PC-9 (cell line): ENCODE measurements around the gene MXRA8. TPM values are rescaled to one million over a fixed set of nuclear protein-coding genes. Genes with fewer than 3 reads are reported as not detected.

Experiments
- BruUV-seq: library from RNA; stranded (reverse); fragments of 400-500 nt; replicated peaks from 2 replicates; lab custom pipeline; 2021; lab: Mats Ljungman, UMichigan
- CTCF ChIA-PET: fragments of 300-600 bp; sonication (Branson Sonifier 250); formaldehyde crosslinking; loops from one replicate; lab custom pipeline; 2022; ENCODE audit warnings: antibody characterized with exemption; lab: Charles Lee
- POLR2A ChIA-PET: fragments of 300-600 bp; sonication (Branson Sonifier 250); formaldehyde crosslinking; loops from one replicate; lab custom pipeline; 2022; ENCODE audit warnings: antibody characterized with exemption; ENCODE audit not compliant: unreplicated experiment; lab: Charles Lee
- DNase-seq, 2 experiments: peaks; one replicate each; pipeline versions ENCODE4 v3.0.0 to v3.0.0-alpha.2; 2015 to 2022; ENCODE audit warnings: mixed read lengths in 1 of 2
- H2AFZ ChIP-seq: fragments of 200-600 bp; sonication (generic); 2 replicates; pipeline ENCODE4 v1.8.1; 2017; ENCODE audit warnings: antibody characterized with exemption
- H3F3A ChIP-seq: fragments of 200-600 bp; sonication (generic); 2 replicates; pipeline ENCODE4 v1.8.1; 2017; ENCODE audit warnings: antibody characterized with exemption, mild to moderate bottlenecking, low read depth; ENCODE audit not compliant: insufficient read depth
- H3K27ac ChIP-seq: fragments of 200-600 bp; sonication (generic); 2 replicates; pipeline ENCODE4 v1.6.1; 2016; ENCODE audit warnings: mixed run types
- H3K27me3 ChIP-seq: fragments of 200-600 bp; sonication (generic); 2 replicates; pipeline ENCODE4 v1.6.1; 2016; ENCODE audit warnings: low read depth, mixed run types; ENCODE audit not compliant: insufficient read depth
- H3K36me3 ChIP-seq: fragments of 200-600 bp; sonication (generic); 2 replicates; pipeline ENCODE4 v1.6.1; 2016; ENCODE audit warnings: low read depth, mixed run types
- H3K4me1 ChIP-seq: fragments of 200-600 bp; sonication (generic); replicated peaks from 2 replicates; pipeline ENCODE4 v1.6.1; 2016; ENCODE audit warnings: mixed run types; ENCODE audit not compliant: insufficient read depth
- H3K4me2 ChIP-seq: fragments of 200-600 bp; sonication (generic); 2 replicates; pipeline ENCODE4 v1.6.1; 2017; ENCODE audit warnings: mixed run types
- H3K4me3 ChIP-seq: fragments of 200-600 bp; sonication (generic); 2 replicates; pipeline ENCODE4 v1.6.1; 2016; ENCODE audit warnings: mixed run types
- H3K79me2 ChIP-seq: fragments of 200-600 bp; sonication (generic); 2 replicates; pipeline ENCODE4 v1.6.1; 2017; ENCODE audit warnings: low read depth, mixed run types
- H3K9me2 ChIP-seq: fragments of 200-600 bp; sonication (generic); 2 replicates; pipeline ENCODE4 v1.8.1; 2017; ENCODE audit warnings: mild to moderate bottlenecking; ENCODE audit not compliant: insufficient read depth
- H3K9me3 ChIP-seq: fragments of 200-600 bp; sonication (generic); 2 replicates; pipeline ENCODE4 v1.8.1; 2016; ENCODE audit warnings: low read depth; ENCODE audit not compliant: insufficient read depth
- H4K20me1 ChIP-seq: fragments of 200-600 bp; sonication (generic); 2 replicates; pipeline ENCODE4 v1.8.1; 2017; ENCODE audit not compliant: insufficient read depth
- EZH2 ChIP-seq: fragments of 200-600 bp; sonication (generic); IDR thresholded peaks from 2 replicates; pipeline ENCODE4 v1.8.0; 2017; ENCODE audit warnings: antibody characterized with exemption, low read depth
- intact Hi-C: fragments of 100-400 bp; cut with micrococcal nuclease; formaldehyde crosslinking; loops from one replicate; pipeline ENCODE4 v1.10.0; 2022; ENCODE audit not compliant: unreplicated experiment
- total RNA-seq: library from RNA; stranded (reverse); gene quantifications from 2 replicates; pipeline ENCODE4 v1.2.3, GENCODE V29; 2021
- TF ChIP-seq, protein P1 (sequence below): fragments of 200-600 bp; sonication (generic); conservative IDR thresholded peaks from 2 replicates; pipeline ENCODE4 v1.6.1; 2017; ENCODE audit warnings: mixed run types, antibody characterized with exemption, mild to moderate bottlenecking, moderate library complexity

MXRA8 gene
- total RNA-seq, 1 experiment from 2014 or later: 0.55 TPM

DNA sequence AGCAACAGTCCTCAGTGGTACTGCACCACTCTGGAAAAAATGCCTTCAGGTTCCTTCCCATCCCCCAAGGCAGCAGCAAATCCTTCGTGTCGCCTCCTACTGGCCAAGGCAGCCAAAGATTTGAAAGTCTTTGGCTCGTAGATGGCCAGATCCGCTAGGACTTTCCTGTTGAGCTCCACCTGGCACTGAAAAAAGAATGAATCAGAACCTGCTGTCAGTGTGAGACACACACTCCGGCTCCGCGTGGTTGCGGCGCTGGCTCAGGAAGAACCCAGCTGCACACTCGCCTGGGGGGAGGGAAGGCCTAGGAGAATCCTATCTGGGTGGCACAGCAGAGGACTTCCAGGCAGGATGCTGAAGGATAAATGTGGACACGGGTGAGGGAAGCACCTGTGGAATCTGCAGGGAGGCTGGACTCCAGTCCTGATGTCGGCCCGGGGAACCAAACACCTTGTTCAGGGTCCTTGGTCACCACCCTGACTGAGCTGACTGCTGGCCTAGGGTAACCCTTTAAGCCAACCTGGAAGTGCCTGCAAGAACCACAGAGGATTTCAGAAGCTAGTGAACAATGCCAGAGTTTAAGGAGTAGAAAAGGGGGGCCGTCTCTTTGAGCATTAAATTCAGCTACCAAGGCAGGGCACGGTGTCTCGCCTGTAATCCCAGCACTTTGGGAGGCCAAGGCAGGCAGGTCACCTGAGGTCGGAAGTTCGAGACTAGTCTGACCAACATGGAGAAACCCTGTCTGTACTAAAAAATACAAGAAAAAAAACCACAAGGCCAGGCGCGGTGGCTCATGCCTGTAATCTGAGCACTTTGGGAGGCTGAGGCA lies 43.9 kb upstream of the MXRA8 start:
- Histone ChIP-seq H3K4me3 (no peak overlapping the region), H3K9me2 (no peaks in the 10 kb centered on the region), H3K4me1 (peaks cover 33% of the 10 kb centered on the region), H3K79me2 (peaks cover 71% of the 10 kb centered on the region), H3F3A (peaks cover 52% of the 10 kb centered on the region), H3K9me3 (no peaks in the 10 kb centered on the region), H3K36me3 (peaks cover 34% of the 10 kb centered on the region), H3K27ac (no peak overlapping the region), H3K27me3 (no peaks in the 10 kb centered on the region), H3K4me2 (no peak overlapping the region), H2AFZ (no peak overlapping the region), H4K20me1 (peaks cover 4% of the 10 kb centered on the region; the same call in 1 of the 2 replicates)
- POLR2A ChIA-PET: interaction anchor here (0.6 to 1.0 kb wide), 2 partner anchors 27 to 28 kb away, joined by 3 to 9 read pairs; no protein-coding TSS in a partner anchor
- DNase-seq: peak; percentile 25 to 39
- intact Hi-C loops: no loop called here
- no TSS peak for BruUV-seq
- CTCF ChIA-PET: no interaction called here
- no peak for TF ChIP-seq EZH2
- TF ChIP-seq, protein P1, sequence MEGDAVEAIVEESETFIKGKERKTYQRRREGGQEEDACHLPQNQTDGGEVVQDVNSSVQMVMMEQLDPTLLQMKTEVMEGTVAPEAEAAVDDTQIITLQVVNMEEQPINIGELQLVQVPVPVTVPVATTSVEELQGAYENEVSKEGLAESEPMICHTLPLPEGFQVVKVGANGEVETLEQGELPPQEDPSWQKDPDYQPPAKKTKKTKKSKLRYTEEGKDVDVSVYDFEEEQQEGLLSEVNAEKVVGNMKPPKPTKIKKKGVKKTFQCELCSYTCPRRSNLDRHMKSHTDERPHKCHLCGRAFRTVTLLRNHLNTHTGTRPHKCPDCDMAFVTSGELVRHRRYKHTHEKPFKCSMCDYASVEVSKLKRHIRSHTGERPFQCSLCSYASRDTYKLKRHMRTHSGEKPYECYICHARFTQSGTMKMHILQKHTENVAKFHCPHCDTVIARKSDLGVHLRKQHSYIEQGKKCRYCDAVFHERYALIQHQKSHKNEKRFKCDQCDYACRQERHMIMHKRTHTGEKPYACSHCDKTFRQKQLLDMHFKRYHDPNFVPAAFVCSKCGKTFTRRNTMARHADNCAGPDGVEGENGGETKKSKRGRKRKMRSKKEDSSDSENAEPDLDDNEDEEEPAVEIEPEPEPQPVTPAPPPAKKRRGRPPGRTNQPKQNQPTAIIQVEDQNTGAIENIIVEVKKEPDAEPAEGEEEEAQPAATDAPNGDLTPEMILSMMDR: peak; percentile 59

DNA sequence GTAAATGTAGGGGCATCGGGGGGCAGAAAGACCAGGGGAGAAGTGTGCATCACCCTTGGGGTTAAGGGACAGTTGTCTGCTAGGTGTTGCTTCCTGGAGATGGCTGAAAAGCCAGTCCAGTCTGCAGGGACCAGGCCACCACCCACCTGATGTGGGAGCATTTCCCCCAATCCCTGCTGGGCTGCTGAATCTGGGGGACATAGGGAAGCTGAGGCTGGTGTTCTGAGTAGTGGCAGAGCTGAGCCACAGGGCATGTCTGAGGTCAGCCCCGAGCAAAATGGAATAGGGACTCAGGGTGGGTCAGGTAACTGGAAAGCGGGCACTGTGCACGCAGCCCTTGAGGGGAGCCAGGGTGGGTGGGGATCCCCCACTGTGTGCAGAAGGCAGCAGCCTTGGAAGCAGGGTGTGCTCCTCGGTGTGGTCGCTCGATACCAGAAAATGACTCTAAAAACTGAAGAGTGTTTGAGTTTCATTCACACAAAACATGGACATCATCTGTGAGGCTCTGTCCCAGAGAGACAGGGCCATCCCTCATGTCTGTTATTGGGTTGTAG lies 43.2 kb upstream of the MXRA8 start:
- Histone ChIP-seq H3K9me3 (no peaks in the 10 kb centered on the region), H3K4me1 (peaks cover 36% of the 10 kb centered on the region), H3K4me2 (no peak overlapping the region), H3F3A (peaks cover 58% of the 10 kb centered on the region), H3K36me3 (peaks cover 37% of the 10 kb centered on the region), H3K9me2 (no peaks in the 10 kb centered on the region), H3K27ac (no peak overlapping the region), H3K79me2 (peaks cover 71% of the 10 kb centered on the region), H3K4me3 (no peak overlapping the region), H2AFZ (no peak overlapping the region), H4K20me1 (peaks cover 4% of the 10 kb centered on the region; the same call in 1 of the 2 replicates), H3K27me3 (no peaks in the 10 kb centered on the region)
- BruUV-seq: no TSS peak
- intact Hi-C loops: no loop called here
- no peak for DNase-seq
- TF ChIP-seq, protein P1: no peak
- no peak for TF ChIP-seq EZH2
- ChIA-PET POLR2A (interaction anchor here (0.6 kb wide), 1 partner anchor 28 kb away, joined by 3 read pairs; no protein-coding TSS in a partner anchor), CTCF (no interaction called here)

DNA sequence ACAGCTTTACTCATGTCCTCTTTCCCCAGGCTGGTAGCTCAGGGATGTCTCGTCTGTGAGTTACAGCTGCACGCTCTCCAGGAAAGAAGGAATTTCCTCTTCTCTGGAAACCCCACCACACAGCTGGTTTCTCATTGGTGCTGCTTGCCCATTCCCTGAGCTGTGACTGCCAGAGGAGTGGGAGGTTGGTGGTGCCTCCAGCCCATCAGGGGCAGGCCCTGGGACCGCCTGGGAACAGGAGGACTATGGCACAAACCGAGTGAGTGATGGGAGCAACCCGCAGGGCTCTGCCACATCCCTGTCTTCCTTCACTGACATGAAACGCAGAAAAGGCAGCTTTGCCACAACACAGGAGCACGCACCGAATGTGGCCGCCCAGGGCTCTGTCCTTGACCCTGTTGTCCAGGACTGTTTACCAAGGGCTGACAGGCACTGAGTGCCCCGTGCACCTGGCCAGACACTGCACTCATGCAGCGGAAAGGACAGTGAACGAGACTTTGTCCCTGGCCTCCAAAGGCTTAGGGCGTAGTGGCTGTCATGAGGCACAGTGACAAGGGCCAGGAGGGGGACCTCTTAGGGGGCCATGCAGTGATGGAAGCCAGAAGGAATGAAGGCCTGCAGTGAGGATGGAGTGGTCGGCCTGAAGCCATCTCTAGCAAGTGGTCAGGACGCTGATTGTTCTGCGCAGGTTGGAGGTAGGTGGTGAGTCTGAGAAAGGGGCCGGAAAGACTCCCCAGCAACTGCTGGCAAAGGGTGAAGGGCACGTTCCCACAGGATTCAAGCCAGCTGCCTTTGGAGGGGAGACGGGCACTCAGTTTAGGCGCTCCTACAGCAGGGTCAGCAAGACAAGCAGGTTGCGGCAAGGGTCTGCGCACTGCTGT lies 42.5 kb upstream of the MXRA8 start:
- BruUV-seq: TSS peak; percentile 58
- Histone ChIP-seq H3K4me1 (peaks cover 31% of the 10 kb centered on the region), H4K20me1 (peaks cover 4% of the 10 kb centered on the region), H3K36me3 (peaks cover 36% of the 10 kb centered on the region), H3K27me3 (no peaks in the 10 kb centered on the region), H3K9me3 (no peaks in the 10 kb centered on the region), H2AFZ (no peak overlapping the region), H3F3A (peaks cover 62% of the 10 kb centered on the region), H3K4me3 (peak overlapping the region; percentile 80), H3K9me2 (no peaks in the 10 kb centered on the region), H3K4me2 (peak overlapping the region; percentile 81), H3K79me2 (peaks cover 69% of the 10 kb centered on the region), H3K27ac (no peak overlapping the region)
- intact Hi-C loops: no loop called here
- no peak for DNase-seq
- TF ChIP-seq, protein P1: no peak
- TF ChIP-seq EZH2: no peak
- ChIA-PET CTCF (no interaction called here), POLR2A (no interaction called here)
